ENCODE results near the gene CAMK1D.
"Not testable (repeated sequence)": the region's sequence is repeated elsewhere in the genome, so short reads cannot be mapped to it uniquely, and the experiment has no call there.

Gene CAMK1D

DNA sequence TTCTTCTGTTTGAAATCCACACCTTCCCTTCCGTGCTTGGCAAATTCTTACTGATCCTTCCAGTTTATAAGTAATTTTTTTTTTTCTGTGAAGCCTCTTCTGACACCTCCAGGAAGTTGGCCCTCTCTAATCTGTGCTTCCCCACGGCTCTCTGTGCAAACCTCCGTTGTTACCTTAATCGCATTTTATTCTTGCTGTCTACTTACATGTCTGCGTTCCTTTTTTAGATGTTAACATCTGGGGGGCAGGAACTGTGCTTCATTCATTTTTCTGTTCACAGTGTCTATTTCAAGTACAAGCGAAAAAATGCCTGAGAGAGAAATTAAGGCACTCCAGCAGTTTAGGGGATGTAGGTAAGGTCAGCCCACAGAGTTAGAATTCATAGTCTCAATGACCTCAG, 8.4 kb upstream of the CAMK1D start:
- DNase-seq (ENCODE audit: low read depth in 2 of 2), result no peak

DNA sequence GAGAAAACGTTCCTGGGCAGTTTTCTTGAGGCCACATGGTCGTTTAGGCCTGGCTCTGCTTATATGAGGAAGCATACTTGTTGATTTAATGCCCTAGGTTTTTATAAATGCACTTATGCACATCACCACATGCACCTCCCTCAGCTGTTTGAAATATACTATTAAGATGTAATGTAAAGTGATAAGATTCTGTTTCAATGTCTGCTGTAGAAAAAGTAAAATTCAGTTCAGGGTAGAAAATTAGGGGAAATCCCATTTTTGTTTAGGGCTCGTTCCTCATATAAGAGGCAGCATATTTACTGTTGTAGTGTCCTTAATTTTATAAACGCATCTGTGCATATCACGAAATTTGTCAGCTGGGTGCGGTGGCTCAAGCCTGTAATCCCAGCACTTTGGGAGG, 7.8 kb upstream of the CAMK1D start:
- no peak for DNase-seq (ENCODE audit: low read depth in 2 of 2)

DNA sequence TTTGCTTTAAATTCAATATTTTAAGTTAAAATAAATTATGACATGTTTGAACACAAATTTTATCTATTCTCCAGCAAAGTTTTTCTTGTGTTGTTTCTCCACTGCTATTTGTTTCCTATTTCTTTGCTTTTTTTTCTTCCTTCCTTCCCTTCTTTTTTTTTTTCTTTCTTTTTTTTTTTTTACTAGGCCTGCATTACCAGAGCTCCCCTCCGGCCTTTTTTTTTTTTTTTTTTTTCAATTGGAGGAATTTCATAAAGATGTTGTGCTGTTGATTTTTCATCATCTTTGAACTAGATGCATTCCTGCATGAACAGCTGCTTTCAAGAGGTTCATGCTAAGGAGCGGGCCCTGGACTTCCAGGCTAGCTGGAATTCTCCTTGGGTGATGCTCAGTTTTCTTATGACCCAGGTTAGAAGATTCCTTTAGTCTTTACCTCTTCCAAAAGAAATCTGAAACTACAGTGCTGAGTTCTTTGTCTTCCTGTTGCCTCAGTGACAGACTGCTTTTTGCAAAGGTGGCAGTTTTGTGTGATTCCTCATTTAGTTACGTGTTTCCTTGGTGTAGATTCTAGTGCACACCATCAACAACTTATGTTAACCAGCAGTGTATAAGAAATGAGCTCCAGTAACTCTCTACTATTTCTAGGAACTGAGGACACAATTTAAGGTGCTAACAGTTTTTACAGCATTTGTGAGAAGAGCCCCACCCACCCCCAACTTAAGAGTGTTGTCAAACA, 4.8 kb upstream of the CAMK1D start:
- DNase-seq (ENCODE audit: low read depth in 2 of 2), result no peak

DNA sequence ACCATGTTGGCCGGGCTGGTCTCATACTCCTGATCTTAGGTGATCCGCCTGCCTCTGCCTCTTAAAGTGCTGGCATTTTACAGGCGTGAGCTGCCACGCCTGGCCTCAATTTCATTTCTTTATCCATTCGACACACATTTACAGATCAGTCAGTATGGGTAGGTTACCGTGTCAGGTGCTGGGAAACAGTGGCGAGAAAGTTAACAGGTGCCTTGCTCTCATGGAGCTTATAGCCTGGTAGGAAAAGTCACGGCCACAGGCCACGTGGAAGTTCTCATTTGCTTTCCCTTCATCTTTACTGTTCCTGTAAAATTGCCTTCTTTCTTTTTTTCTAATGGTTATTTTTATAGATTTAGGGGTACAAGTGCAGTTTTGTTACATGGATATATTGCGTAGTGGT, 2.6 kb upstream of the CAMK1D start:
- DNase-seq (ENCODE audit: low read depth in 2 of 2), result no peak

DNA sequence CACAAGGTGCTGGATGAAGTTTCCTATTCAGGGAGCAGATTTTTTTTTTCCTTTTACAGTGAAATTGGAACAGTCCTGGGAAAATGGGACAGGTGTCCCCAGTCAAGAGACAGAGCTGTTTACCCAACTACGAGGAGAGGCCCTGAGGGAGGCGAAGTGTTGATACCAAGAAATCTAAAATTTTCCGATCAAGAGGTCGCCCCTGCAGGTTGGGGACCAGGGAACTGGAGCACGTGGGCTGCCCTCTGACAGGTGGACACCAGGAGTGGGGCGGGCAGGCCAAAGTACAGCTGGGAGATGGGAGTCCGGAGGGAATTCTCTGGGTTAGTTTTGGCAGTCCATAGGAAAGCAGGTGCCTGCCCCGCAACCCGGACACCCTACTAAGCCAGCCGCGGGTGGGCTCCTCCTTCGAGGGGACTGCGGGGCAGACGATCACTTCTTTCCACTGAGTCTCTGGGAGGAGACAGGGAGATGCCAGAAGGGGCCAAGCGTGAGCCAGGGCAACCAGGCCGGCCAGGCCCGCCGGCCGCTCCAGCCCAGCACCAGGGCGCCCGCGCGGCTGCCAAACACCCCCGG, 965 bp upstream of the CAMK1D start:
- no peak for DNase-seq (ENCODE audit: low read depth in 2 of 2)

DNA sequence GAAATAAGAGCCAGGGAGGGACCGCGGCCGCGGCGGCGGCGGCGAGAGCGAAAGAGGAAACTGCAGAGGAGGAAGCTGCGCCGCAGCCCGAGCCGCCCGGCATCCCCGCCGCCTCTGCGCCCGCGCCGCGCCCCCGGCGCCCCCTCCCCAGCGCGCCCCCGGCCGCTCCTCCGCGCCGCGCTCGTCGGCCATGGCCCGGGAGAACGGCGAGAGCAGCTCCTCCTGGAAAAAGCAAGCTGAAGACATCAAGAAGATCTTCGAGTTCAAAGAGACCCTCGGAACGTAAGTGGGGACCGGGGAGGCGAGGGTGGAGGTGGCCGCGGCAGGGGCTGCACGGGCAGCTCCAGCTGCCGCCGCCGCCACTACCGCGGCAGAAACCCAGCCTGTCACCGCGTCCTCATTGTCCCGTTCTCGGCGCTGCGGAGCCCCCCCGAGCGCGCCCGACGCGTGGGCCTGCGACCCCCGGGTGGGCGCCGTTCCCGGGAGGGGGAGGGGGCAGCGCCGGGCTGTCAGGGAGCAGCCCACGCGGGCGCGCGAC, 351 bp downstream of the CAMK1D start:
- DNase-seq (ENCODE audit: low read depth in 2 of 2), result no peak

DNA sequence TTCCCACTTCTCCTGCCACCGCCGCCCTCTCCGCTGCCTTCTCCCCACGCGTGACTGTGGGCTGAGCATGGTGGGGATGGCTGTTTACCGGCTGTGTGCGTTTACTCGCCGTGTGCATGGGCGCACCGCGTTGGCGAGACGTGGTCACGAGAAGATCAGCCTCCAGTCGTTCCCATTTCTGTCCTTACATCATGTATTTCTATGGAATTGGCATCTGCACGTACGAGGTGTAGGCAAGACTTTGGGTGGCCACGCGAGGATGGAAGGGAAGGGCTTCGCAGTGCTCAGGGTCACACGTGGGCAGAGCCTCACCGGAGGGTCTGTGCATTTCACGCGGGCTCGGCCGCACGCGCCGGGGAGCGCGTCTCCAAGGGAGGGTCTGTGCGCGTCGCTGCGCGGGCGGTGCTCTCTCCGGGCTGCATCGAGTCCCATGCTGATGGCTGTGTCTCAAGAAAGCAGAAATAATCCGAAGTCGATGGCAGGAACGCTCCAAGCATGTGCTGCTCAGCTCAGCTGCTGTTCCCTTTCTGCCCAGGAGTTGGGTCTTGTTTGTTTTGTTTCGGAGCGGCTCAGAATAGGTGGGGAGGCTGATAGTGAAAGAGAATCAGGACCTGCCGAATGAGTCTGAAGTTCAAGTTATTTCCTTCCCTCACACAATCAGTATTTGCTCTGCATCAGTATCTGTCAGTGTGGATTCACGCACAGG, 973 bp downstream of the CAMK1D start:
- no peak for DNase-seq (ENCODE audit: low read depth in 2 of 2)

DNA sequence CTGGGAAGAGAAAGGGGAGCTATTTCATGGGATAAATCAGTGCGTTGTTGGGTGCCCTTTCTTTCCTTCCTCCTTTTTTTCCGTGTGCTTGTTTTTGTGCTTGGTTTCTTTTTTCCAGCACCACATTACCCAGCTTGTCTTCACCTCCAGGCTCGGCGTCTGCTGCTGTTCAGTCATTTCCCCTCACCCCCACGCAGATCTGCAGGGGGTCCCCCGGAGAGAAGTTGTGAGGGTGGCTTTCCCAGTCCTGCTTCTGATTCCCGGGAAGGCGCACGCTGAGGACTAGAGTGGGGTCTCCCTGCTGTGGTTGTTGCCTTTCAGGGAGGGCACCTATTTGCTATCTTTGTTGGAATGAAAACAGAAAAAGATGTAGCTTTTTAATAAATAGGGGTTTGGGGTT, 1.6 kb downstream of the CAMK1D start:
- DNase-seq (ENCODE audit: low read depth in 2 of 2), result no peak

DNA sequence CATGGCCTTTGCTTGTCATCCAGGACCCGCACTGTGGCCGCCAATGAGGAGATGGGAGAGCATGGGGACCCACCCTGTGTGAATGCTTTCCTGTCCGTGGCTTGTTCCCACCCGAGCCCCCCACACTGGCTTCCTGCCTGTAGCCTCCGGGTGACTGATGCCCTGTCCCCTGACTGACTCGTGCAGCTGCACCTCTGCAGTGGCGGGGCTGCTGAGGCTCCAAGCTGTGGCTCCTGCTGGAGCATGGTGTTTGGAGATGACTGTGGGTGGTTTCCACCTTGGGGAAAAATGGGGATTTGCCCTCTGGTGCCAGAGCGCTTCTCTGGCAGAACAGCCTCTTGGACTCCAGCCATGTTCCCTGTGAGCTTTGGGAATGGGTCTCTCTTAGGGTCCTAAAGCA, 2.1 kb downstream of the CAMK1D start:
- no peak for DNase-seq (ENCODE audit: low read depth in 2 of 2)

DNA sequence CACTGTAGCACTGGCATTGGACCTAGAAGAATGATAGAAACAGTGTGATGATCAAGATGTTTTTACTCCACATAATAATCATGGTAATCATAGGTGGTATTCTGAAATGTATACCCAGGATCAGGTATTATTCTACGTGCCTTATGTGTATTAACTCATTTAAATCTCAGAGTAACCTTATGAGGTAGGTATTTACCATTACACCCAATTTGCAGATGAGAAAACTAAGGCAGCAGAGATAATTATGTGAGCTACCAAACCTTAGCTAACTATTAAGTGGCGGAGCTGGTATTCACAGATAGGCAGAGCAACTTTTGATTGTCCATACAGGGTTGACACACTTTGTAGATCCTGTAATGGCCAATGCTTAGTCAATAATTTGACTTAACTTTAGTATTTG, 2.5 kb downstream of the CAMK1D start:
- DNase-seq (ENCODE audit: low read depth in 2 of 2), result no peak

DNA sequence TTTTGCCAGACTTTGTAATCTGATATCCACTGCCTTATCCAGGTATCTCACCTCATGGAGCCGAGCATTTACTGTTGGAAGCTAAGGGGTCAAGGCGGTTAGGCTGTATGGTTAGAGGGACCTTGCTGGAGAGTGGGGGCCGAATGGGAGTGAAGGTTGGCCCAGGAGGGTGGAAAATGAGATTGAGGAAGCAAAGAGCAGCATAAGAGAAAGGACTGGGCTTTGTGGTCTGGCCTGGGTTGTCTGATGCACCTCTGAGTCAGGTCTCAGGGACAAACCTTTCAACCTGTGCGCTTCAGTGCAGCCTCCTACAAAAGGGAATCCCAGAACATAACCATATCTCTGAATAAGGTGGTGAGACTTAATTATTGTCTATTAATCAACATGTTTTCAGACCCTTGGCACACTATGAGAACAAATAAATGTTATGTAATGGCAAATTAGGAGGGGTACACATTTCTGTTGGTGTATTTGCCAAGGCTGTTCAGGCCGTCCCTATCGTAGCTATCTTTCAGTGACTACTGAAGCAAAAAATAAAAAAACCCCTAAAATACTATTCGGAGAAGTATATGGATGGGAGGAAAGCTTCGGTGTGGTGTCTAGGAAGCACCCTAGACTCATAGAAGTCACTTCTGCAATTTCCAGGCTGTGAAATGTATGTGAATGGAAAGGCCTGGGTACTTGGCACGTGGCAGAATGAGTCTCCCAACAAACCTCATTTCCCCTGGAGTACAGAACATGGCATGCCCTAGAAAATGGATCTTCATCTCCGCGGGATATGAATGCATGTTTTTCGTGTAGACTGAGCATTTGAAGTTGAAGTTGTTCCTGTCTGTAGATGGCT, 4.3 kb downstream of the CAMK1D start:
- no peak for DNase-seq (ENCODE audit: low read depth in 2 of 2)

DNA sequence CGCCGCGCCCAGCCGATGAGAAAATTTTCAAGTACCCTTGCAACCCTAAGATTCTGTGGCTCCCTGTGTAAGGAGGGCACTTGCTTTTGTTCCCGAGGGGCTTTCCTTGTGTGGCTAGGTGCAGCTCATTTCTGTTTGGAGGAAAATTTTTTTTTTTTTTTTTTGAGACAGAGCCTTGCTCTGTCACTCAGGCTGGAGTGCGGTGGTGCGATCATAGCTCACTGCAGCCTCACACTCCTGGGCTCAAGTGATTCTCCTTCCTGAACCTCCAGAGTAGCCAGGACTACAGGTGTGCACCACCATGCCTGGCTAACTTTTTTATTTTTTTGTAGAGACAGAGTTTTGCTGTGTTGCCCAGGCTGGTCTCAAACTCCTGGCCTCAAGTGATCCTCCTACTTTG, 5.3 kb downstream of the CAMK1D start:
- DNase-seq (ENCODE audit: low read depth in 2 of 2), result not testable (repeated sequence)

DNA sequence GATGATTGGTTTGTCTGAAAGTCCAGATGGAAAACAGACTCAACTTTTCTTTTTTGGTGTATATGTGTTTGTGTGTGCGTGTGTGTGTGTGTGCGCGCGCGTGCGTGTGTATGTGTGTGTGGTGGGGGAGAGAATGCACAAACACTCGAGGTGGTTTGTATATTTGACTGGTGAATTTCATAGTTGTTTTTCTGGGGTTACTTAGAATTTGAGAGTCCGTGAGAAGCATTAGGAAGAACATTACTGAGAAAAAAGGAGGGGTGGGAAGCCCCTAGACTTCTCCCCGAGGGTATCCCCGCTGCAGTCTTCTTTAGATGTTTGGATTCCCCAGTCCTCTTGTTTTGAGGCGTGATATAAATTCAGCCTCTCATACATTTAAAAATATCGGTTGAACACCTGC, 6.0 kb downstream of the CAMK1D start:
- DNase-seq (ENCODE audit: low read depth in 2 of 2), result no peak

DNA sequence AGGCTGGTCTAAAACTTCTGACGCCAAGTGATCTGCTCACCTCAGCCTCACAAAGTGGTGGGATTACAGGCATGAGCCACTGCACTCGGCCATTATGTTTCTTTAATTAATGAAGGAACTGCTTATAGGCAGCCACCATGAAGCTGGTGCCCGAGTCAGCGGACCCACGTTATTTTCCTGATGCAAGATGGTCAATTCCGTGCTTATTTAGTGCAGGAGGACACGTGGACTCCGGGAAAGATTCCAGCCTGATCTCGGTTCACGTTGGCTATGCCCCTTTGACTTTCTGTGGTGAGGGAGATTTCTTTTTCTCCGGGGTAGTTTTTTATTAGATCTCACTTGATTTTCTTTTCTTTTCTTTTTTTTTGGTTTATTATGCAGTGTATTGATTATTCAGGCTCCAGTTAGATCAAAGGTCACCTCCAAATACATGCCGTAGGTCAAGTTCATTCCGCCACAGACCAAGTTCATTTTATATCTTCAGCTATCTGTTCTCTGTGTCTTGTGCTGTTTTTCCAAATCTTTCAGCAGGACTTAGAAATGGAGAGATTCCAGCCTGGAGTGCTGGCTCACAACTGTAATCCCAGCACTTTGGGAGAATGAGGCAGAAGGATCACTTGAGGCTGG, 8.3 kb downstream of the CAMK1D start:
- no peak for DNase-seq (ENCODE audit: low read depth in 2 of 2)

DNA sequence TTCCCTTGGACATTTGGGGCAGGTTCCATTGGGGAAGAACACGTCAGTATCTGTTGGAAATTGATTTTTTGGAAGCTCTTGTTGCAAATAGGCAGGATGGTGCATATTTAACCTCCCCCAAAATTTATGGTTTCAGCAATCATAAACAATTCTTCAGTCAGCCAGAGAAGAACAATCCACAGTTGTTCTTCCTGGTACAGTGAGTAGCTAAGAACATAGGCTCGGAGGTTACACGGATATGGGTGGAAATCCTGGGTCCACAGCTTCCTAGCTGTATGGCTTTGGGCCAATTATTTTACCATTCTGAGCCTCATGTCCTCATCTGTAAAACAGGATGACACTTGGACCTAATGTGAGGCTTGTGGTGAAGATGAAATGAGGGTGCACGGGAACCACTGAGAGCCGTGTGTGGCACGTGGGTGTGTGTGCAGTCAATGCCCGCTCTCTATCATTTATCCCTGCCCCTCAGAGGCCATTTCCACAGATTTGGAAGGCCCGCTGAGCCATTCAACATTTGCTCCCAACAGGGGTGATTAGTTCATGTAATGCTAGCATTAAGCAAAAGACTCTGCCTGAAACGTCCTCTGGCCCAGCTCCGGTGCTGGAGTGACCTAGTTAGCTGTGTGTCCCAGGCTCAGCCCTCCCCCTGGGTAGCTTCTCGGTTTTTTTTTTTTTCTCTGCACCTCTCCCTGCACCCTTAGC, 9.7 kb downstream of the CAMK1D start:
- no peak for DNase-seq (ENCODE audit: low read depth in 2 of 2)

DNA sequence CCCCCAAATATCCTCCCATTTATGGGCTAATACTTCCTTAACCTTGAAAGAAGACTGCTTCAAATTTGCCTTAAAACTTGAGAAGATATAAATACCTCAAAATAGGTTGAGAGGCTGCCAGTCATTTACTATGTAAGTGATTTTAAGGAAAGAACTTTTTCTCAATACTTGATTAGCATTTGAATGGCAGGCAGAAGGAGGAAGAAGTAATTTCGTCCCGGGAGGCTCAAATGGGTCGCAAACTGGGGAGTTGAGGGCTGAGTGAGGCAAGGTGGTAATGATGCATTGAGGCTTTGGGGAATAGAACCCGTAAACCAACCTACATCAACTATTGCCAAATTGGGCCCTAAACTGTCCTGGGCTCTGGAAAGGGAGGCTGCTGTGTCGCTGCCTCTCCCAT, 11.1 kb downstream of the CAMK1D start:
- DNase-seq (ENCODE audit: low read depth in 2 of 2), result no peak

DNA sequence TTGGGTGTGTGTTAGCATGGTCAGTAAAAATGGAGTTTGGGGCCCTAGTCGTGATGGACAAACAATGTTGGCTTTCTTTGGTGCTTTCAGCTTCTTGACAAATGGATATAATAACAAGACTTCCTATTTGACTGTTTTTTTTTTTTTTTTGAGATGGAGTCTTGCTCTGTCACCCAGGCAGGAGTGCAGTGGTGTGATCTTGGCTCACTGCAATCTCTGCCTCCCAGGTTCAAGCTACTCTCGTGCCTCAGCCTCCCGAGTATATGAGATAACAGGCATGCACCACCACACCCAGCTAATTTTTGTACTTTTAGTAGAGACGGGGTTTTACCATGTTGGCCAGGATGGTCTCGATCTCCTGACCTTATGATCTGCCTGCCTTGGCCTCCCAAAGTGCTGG, 11.8 kb downstream of the CAMK1D start:
- DNase-seq (ENCODE audit: low read depth in 2 of 2), result not testable (repeated sequence)

DNA sequence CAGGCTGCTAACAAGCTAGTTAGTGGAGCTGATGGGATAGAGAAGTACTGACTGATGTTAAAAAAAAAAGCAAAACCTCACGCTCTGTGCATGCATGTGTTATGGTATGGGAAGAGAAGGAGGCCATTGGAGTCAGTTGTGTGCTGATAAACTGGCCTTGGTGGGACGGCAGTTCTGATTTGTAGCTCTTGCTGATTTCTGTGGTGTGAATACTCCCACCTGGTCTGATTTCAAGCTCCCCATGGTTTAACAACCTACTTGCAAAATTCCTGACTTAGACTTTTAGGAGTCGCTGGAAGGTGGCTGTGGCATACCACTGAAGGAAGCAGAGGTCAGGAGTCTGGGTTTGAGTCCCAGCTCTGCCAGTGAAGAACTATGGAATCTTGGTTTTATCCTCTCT, 15.2 kb downstream of the CAMK1D start:
- no peak for DNase-seq (ENCODE audit: low read depth in 2 of 2)

DNA sequence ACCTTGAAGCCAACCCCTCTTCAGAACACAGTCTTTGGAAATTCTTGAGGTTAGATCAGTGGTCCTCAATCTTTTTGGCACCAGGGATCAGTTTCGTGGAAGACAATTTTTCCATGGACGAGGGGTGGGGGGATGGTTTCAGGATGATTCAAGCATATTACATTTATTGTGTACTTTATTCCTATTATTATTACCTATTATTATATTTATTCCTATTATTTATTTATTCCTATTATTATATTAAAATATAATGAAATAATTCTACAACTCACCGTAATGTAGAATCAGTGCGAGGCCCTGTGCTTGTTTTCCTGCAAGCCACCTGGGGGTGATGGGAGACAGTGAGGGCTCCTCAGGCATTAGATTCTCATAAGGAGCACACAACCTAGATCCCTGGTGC, 17.9 kb downstream of the CAMK1D start:
- no peak for DNase-seq (ENCODE audit: low read depth in 2 of 2)

DNA sequence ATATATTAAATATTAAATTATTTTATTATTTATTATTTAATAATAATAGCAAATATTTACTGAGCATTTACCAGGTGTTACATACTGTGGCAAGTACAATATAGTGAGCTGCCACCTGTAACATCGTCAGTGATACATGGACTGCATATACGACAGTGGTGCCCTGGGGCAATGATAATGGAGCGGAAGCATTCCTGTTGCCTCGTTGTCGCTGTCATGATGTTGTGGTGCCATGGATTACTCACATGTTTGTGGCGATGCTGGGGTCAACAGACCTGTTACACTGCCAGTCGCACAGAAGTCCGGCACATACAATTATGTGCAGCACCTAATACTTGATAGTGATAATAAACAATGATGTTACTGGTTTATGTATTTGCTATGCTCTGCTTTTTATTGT, 20.6 kb downstream of the CAMK1D start:
- DNase-seq (ENCODE audit: low read depth in 2 of 2), result no peak

DNA sequence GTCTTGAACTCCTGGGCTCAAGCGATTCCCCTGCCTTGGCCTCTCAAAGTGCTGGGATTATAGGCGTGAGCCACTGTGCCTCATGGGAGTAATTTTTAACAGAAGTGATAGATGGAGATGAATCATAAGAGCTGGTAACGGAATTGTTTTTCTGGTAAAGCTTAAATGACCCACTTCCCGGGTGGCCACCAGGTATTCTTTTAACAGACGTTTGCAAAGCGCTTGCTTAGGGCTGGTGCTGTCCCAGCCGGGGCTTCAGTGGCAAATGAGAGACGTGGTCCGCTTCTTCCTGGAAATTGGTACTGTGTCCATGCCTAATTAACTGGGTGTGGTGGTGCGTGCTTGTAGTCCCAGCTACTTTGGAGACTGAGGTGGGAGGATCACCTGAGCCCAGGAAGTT, 23.5 kb downstream of the CAMK1D start:
- no peak for DNase-seq (ENCODE audit: low read depth in 2 of 2)

Measured in fibroblast of skin of left quadriceps (primary cell).